HG03135 (cell line): ENCODE results near the gene MMP24.
"Not testable (repeated sequence)": the region's sequence is repeated elsewhere in the genome, so short reads cannot be mapped to it uniquely, and the experiment has no call there.

Experiments used
- ATAC-seq: cut with Tn5 transposase; IDR thresholded peaks from one replicate; pipeline ENCODE4 v1.9.1; 2021; ENCODE audit warnings: mild to moderate bottlenecking, moderate library complexity; ENCODE audit not compliant: unreplicated experiment

The MMP24 gene

GRCh38 chr20:35252598-35252997 lies 26.1 kb downstream of the MMP24 start:
- not testable (repeated sequence) for ATAC-seq

- no peak for ATAC-seq
These were observed 26.5 kb downstream of the MMP24 start for GRCh38 chr20:35253010-35253409.

GRCh38 chr20:35254448-35254999 lies 28.0 kb downstream of the MMP24 start:
- no peak for ATAC-seq

DNA sequence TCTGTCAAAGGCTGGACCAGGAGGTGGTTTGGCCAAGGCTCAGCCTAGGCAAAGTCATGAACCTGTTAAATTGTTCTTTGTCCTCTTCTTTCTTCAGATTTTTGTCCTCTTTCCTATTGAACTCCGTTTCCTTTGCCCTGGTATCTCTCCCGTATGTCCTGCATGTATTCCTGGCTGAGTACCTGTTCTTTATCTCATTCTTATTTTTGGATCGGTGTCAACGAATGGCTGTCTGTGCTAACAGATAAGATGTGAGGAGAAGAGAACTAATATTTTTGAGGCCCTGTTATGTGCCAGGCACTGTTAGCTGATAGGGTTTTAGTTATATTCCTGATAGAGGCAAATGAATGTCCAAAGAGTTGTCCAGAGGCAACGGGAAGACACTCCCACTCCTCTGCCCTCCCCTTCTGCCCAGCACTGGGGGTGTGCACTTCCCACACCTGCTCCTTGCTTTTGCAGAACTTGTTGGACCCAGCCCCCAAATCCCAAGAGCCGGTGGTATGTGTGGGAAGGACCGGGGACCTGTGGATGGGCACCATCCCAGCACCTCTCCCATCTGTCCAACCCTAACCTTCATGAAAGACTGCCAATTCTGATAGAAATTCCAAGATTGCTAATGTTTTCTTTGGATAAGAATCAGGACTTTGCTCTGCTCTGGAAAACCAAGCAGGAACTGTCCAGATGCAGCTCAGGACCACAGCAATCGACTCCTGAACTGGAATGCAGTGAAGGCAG lies 30.9 kb downstream of the MMP24 start:
- no peak for ATAC-seq

- no peak for ATAC-seq
These were observed 33.9 kb downstream of the MMP24 start for GRCh38 chr20:35260426-35260825.

GRCh38 chr20:35262321-35262720 lies 35.8 kb downstream of the MMP24 start:
- not testable (repeated sequence) for ATAC-seq

- ATAC-seq: not testable (repeated sequence)
These were observed 36.4 kb downstream of the MMP24 start for GRCh38 chr20:35262731-35263531.

- ATAC-seq: no peak
These were observed 37.2 kb downstream of the MMP24 start for GRCh38 chr20:35263532-35264341.

DNA sequence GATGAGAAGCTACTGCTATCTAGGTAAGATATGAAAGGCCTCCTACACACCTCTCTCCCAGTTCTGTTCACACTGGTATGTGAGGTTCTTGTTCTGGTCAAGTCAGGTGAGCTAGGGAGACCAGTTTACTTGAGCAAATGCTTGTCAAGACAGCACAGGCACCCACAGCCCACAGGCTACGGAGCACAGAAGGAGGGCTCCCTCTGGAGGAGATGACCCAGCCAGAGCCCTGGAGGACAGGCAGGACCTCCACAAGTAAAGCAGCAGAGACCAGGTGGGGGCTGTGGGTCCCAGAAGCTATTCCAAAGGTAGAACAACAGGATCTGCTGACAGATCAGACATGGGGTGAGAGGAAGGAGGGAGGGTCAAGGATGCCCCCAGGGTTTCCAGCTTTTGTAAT lies 38.3 kb downstream of the MMP24 start:
- ATAC-seq: no peak

DNA sequence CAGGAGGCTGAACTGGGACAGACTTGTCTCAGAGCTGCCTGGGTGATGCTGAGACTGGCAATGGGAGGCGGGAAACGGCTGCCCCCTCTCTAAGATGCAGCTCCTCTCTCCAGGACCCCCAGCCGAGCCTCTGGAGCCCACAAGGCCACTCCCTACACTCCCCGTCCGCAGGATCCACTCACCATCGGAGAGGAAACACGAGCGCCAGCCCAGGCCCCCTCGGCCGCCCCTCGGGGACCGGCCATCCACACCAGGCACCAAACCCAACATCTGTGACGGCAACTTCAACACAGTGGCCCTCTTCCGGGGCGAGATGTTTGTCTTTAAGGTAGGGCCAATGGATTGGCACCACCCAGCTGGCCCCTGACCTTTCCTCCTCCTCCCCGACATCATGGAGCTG lies 40.6 kb downstream of the MMP24 start:
- no peak for ATAC-seq

DNA sequence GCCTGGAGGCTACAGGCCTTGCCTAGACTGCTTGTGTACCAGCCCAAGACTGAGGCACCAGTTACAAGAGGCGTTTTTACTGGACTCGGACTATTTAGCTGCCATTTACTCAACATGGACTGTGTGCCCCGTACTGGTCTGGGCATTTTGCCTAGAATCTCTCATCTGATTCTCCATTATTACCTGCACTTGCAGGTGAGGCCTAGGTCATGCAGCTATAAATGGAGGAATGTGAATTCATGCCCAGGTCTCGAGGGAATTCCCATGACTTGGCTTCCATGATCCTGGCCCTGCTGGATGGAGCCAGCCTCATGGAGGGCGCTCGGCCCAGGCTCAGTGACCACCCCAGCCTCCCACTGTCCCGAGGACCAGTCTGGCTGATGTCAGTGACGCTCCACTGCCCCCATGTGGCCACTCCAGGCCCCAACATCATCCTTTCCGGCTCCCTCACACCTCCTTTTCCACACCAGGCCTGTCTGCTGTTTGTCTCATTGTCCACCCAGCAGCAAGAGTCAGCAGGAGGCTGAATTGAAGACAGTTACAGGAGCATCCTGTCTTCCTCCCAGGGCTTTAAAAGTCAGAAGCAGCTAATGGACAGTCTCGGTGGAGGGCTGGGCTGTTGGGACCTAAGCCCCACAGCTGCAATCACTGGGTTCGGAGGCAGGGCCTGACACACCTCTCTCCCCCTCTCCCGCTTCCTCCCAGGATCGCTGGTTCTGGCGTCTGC lies 42.7 kb downstream of the MMP24 start:
- ATAC-seq: no peak

DNA sequence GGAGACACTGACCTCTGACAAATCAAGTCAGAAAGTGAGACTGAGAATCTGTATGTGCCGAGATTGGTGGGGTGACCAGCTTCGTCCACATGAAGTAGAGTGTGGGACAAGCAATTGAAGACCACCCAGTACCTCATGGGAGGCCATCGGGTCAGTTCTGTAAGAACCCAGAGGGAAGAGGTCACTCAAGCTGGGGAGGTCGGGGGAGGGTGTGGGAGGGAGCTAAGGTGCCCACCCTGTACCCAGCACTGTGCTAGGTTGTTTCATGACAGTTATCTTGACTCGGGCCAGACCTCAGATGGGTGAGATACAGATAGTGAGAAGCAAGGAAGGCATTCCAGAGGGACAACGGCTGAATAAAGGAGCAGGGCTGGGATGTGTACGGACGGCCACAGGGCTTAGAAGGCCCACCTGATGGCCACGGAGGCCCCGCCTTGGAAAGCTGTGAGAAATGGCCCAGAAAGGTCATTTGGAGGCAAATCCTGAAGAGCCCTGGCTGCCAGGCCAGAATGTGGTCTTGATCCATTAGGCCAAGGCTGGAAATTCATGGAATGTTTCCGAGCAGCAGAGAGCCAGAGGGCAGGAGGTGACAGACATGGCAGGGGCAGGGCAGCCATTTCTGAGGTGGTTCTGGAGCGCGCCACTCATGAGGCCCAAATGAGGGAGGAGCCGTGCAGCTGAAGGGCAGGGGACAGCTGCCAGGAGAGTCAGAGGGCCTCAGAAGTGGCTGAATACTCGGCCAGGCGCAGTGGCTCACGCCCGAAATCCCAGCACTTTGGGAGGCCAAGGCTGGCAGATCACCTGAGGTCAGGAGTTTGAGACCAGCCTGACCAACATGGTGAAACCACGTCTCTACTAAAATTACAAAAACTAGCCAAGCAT lies 43.8 kb downstream of the MMP24 start:
- no peak for ATAC-seq

- ATAC-seq: no peak
These were observed 44.8 kb downstream of the MMP24 start for GRCh38 chr20:35271073-35271882.

DNA sequence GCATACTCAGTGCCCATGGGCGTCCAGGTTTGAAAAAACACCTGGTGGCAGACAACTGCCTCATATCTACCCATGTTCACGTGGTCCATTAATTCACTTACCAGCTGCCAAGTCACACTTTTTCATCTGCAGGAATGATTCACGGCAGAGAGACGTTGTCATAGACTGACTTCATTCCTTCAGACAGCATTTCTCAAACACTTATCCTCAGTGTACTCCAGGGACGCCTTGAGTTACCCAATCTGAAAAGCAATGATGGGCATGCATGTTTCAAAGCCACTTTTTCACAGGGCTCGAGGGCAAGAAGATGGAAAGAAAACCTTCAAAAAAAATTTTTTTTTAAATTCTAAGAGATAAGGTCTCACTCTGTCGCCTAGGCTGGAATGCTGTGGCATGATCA lies 45.4 kb downstream of the MMP24 start:
- ATAC-seq: no peak

DNA sequence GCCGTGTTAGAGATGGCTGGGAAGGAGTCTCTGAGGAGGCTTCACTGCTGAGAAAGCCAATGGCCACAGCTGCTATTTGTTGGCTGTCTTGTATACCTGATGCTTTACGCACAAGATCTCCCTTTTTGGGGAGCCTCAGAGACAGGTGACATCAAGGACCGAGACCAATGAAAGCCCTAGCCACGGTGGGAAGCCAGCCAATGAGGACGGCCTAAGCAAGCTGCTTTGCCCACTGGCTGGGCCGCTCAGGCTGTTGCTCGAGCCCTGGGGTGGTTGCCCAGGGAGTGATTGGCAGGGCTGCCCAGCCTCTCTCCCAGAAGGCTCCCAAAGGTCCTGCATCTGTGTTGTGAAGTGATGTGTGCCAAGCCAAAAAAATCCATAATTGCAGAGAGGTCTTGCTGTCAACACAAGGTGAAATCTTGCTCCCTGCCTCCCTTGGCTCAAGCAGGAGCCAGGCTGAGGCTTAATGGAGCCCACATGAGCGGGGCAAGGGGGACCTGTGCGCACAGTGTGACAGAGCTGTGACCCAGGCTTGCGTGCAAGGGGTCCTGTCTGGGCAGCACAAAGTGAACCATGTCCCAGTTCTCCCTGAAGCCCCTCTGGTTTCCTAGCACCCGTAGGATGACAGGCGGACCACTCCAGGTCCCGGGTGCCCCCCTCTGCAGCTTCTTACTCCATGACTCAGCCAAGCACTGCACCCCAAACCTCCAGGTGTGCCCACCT lies 47.1 kb downstream of the MMP24 start:
- ATAC-seq: no peak

DNA sequence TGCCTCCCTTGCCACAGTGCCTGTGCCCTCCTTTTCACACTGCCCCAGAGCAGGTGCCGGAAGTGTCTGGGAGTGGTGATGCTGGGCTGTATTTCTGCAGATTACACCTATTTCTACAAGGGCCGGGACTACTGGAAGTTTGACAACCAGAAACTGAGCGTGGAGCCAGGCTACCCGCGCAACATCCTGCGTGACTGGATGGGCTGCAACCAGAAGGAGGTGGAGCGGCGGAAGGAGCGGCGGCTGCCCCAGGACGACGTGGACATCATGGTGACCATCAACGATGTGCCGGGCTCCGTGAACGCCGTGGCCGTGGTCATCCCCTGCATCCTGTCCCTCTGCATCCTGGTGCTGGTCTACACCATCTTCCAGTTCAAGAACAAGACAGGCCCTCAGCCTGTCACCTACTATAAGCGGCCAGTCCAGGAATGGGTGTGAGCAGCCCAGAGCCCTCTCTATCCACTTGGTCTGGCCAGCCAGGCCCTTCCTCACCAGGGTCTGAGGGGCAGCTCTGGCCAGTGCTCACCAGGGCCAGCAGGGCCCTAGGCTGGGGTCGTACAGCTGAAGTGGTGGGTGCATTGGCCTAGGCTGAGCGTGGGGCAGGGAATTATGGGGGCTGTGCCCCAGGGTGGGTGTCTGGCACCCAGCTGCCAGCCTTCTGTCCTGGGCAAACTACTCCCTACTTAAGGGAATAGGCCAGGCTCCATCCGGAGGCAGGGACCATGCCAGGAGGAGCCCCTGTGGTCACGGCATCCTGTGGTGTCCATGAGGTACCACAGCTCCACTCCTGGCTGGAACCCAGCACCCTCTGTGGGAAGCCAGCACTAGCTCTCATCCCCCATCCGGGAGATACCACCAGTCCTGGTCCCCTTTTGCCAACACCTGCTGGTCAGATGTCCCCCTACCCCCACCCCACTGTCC lies 47.9 kb downstream of the MMP24 start:
- no peak for ATAC-seq

DNA sequence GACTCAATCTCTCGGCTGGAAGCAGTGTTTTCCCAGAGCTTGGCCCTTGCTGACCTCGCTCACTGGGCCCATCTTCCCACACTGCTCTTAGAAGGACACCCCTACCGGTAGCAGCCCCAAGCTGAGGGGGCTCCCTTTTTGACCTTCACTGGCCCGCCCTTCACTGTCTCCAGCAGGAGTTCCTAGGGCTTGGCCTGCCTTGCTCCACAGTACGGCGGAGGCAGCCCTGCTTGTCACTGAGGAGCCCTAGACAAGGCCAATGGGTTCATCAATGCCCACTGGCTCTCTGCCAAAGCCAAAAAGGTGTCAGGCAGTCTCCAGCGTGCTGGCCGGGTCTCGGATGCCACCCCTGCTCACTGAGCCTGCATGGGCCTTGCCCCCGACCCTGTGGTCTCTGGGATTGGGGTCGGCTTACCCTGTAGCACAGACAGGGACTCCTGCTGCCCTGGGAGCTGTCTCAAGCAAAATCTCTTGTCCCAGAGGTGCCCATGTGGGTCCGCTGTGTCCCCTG lies 49.3 kb downstream of the MMP24 start:
- no peak for ATAC-seq
